GM18511 (cell line): ENCODE measurements around the gene TFF2.

Experiments
- ATAC-seq: cut with Tn5 transposase; IDR thresholded peaks from one replicate; pipeline ENCODE4 v1.9.1; 2021; ENCODE audit warnings: mild to moderate bottlenecking, moderate library complexity; ENCODE audit not compliant: unreplicated experiment

TFF2 gene

DNA sequence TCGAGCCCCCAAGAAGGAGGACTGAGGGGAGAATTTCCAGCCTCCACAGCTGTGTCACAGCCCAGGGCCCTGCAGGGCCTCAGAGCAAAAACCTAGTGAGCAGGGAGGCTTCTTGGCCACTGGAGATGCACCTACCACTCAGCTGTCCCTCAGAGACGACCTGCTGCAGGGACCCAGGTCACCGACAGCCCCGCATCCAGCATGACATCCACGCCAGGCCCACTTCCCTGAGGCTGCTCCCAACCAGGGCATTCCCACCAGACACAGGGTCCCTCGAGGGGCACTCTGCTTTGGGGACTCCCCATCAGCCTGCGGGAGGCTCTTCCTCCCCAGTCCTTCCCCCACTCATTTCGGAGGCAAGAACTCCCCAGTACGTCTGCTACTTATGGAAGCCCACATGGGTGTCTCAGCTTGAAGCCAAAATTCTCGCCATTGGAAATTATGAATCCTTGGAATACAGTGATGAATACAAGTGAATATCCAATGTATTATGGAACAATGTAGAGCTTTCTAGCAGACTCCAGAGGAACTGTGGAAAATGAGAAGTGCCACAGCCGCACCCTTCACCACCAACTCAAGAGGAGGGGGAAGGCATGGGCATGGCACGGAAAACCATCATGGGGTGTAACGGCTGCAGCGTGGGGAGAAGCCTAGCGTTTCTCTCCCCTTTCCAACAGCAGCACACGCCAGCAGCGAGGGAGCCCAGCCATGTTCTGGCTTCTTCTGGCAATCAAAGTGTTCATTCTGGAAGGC is 42.5 kb downstream of the TFF2 start:
- ATAC-seq: no peak

DNA sequence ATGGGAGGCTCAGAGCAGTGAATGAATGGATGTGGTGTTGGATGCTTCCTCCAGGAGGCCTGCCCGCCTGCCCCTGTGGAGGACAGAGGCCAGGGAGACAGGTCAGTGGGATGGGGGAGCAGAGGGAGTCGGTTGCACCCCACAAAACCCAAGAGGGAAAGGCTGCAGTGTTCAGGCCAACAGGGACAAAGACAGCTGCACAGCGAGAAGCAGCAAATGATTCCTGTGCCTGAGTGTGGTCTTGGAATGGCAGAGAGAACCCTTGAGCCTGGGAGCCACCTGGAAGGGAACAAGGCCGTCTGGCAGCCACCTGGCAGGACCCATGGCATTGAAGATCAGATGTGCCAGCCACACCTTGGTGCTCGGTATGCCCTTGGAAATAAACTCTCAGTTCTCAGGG is 43.7 kb downstream of the TFF2 start:
- ATAC-seq: no peak

DNA sequence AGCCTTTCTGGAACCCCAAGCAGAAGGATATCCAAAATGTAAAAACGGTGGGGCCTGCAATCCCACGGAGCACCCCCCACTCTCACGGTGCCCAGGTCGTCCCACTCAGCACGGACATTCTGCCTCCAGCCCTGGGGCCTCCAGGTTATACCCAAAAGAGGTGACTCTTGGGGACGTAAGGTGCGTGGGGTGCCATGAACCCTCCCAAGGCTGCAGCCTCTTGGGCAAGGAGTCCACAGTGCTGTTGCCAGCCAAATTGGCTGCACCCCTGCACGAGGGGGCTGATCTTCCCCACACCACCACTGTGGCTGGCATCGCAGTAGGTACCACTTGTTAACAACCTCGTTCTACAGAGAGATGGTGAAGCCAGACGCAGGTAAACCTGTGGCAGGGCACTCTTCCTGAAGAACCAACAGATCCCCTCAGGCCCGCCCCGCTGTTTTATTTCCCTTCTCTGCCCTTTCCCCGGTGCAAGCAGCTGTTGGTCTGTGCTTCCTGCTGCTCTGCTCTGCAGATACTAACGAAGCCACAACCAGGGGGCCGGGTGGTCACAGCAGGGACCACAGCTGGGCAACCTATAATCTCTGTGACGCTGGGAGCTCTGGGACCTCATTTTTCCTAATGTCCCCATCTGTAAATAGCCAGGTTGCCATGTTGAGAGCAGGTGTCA is 44.3 kb downstream of the TFF2 start:
- no peak for ATAC-seq

DNA sequence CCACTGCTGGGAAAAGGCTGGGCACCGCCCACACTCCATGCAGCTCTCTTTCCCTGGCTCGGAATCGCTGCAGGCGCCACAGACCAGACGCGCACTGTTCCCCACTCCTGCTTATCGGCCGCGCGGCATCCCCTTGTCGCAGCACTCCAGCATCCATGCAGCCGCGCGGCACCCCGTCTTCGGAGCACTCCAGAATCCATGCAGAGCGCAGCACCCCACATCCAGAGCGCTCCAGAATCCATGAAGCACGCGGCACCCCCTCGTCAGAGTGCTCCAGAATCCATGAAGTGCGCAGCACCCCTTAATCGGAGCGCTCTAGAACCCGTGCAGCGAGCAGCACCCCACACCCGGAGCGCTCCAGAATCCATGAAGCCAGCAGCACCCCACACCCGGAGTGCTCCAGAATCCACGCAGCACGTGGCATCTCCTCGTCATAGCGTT is 45.1 kb downstream of the TFF2 start:
- no peak for ATAC-seq

DNA sequence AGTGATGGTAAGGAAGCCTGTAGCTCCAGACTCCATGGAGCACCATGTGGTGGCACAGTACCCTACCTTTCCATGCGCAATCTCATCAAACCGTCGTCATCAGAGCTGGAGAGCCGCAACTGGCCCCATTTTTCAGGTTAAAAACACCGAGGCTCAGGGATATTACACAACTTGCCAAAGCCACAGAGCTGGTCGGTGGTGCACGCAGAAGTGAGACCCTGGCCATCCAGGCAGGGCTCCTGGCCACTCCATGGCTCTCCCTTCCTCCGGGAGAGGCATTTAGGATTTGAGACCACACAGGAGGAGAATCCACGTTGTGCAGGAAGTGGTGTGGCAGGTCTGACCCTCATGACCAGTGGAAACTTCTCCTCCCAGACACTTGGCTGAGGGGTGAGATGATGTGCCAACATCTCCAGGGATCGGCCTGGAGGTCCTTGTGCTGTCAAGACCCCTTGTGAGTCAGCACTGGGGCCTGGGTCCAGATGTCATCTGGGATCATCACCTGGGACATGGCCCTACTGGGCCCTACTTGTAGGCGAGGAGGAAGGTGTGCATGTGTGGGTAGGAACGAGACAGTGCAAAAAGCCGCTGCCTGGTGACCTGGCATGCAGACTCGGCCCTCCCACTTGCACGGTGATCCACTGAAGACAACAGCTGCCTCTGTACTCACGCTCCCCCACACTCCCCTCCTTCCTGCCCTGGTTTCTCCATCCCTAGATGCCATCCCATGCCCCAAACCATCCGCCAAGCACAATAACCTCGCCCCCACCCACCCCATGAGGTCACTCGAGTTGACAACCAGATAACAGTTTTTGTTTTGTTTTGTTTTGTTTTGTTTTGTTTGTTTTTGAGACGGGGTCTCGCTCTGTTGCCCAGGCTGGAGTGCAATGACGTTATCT is 46.0 kb downstream of the TFF2 start:
- no peak for ATAC-seq

DNA sequence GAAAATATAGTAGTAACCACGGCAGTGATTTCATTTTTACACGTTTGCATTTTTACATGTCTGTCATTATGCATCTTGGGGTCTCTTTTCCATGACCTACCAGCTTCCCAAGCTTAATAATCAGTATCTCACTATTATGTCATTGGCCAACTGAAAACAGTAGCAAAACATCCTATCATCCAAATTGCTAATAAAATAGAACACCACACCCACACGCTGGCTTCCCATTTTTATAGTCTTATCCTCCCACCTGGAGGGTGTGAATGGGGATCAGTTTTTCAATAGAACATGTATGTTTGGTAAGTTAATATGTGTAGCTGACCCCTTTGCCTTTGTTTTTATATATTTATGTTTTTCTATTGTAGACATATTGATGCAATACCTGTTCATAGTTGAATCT is 47.4 kb downstream of the TFF2 start:
- ATAC-seq: no peak

DNA sequence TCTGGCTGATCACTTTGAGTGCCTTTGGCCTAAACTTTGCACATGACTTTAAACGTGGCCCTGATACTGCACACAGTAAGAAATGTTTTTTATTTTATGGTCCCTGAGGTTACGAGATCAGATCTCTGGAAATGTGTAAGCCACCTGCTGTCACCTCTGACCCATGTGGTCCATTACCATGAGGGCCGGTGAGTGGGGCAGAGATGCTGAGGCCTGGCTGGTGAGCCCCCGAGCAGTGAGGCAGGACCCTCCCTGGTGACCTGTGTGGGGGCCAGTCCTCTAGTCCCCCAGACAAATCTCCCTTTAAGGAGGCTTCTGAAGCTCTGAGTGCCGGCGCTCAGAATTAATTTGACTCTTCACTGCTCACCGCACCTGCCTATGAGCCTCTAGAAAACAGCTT is 48.0 kb downstream of the TFF2 start:
- no peak for ATAC-seq

DNA sequence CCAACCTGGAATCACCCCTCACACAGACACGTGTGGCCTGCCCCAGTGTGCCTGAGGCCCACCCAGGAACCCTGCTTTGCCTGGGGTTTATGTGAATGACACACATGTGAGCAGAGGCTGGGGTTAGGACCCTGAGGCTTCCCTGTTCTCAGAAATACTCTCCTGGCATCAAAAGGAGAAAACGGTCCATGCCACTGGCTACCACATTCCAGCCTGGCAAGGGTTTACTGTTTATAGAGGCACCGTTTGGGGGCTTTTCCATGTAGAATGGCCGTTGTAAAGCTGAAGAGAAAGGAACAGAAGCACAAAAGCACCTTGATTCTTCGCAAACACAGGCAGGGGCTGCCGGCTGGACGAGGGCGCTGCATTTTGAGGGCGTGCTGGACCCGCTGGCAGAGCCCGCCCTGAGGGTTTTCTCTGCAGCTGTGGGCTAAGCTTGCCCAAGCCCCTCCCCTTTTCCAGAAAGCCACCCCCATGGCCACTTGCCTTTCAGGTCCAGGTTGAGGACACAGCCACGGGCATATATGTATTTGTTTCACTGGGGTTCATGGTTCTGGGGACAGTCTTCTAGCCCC is 48.6 kb downstream of the TFF2 start:
- ATAC-seq: no peak

DNA sequence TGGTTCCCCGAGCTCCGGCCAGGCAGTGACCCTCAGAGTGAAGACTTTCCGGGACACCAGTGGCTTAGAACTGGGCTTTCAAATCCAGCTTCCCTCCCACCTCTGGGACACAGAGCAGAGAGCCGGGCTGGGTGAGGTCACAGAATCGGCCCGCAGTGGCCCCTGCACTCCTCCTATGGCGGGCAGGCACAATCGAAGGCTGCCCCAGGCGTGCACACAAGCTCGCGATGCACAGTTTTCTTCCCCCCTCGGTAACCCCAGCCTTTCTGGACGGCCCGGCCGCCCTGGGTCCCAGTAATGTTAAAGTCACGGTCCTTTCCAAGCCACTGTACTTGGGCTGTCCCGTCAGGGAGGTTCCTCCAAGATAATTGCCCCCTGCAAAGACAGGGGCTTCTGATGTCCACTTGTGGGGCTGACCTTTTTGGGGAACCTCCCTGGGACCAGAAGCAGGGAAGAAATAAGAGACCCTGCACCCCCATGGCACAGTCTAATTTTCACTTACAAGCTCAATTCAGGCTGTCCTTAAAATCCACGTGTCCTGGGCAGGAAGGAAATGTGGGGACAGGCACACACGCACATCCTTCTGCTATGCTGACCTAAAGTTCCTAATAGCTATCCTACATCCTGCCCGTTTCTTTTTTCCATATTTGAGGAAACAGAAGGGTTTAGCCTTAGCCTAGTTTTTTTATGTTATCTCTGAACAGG is 49.3 kb downstream of the TFF2 start:
- ATAC-seq: no peak

DNA sequence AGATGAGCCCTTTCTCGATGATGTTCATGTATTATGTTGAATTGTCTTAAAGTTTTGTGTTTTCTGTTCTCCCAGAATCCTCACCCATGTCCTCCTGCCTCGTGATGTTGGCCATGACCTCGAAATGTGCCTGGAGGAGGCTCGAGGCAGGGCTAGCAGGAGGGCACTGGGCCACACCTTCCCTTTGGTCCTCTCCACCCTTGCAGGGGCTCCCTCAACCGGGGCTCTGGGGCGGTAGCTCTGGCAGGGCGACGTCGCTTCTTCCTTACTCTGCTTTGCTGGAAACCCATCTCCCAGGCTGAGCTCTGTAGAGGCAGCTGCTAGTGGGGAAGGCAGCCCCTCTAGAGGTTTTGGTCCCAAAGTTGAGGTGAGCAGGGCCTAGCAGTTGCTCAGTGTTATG is 49.8 kb downstream of the TFF2 start:
- ATAC-seq: no peak

DNA sequence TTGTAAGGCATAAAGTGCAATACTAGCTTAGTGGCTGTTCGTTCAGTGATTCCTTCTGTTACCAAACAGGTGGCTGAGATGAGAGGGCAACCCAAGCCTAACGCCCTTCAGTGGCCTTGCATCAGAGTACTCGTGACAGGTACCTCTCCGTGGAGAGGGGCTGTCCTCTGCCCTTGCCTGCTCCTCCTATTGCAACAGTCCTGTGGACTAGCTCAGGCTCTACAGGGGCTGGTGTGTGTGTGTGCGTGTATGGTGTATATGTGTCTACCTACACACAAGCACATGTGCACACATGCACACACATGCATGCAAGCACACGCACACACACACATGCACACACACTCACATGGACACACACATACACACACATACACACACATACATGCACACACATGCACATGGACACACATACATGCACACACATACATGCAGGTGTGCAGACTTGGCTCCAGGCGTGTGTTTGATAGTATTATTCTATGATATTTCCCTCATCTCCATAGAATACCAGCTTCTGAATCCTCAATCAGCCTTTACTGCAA is 50.7 kb downstream of the TFF2 start:
- no peak for ATAC-seq

DNA sequence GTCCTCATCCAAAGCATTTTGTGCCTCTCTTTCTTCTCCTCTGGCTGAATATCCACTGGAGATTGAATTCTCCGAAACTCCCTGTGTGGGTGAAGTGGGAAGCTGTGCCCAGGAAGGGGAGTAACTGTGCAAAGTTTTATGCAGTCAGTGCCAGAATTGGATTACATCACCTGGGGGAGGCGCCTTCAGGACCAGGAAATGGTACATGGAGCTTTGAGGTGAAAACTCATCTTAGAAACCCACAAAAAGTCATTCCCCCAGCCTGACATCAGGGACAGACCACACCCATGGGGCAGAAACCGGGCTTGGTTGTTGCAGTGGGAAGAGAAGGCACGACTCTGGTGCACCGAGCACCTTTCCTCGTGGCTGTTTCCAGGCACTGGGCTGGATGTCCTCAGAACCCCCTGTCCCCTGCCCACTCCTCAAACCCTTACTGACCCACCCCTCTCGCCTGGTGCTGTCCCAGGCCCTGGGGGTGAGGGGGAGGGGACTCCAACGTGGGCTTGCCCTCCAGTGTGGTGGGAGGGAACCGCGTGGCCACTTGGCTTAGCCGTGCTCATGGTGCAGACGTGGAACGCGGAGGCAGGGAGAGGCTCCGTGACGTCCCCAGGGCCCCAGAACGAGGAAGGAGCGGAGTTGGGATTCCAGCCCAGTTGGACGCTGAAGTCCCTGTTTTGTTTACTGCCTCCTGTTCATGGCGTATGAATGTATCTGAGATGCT is 51.3 kb downstream of the TFF2 start:
- no peak for ATAC-seq

DNA sequence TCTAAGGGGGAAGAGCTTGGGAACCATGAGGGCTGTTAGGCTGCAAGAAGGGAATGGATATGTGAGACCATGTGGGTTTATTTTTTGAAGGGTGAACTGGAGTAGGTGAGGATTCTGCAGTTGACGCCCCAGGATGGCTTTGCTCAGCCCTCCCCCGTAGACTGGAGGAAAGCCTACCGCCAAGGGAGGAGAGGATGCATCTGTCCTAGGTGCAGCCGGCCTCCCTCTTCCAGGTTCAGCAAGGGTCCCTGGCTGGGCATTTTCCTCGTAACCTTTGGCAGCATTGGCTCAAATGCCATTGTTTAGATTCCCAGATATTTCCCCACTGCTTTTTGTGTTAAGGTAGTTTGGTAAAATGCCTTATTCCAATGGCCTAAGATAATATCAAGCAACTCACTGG is 52.1 kb downstream of the TFF2 start:
- ATAC-seq: no peak

DNA sequence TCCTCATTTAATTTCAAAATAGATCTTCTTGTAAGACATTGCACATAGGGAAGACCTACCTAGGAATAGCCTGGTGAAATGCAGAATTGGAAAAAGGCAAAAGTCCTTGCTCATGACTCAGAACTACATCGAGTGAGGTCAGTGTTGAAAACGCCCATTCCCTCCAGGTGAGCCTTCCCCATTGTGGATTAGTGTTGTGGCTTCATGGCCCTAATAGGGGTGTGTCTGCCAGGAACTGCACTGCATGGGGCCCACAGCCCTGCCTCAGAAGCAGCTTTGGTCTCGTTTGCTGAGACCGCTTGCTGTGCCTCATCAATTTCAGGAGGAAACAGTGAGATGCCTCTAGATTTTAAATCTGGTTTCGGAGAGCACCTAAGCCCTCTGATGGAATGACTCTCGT is 52.6 kb downstream of the TFF2 start:
- no peak for ATAC-seq

DNA sequence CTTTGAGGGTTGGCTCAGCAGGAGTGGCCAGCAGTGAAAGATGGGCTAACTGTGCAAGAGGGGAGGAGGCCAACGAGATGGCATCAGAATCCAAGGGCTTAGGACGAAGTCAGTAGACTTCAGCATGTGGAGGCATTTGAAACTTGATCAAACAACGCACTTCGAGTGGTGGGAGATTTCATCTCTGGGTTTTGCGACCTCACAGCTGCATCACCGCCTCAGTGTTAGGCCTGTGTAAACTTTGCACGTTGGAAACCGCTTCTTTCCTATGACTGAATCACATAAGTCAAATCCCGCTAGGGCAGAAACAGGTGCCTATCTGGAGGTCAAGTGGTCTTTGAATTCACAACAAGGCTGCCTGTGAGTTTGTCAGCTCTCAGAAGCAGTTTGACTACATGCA is 53.4 kb downstream of the TFF2 start:
- ATAC-seq: no peak

DNA sequence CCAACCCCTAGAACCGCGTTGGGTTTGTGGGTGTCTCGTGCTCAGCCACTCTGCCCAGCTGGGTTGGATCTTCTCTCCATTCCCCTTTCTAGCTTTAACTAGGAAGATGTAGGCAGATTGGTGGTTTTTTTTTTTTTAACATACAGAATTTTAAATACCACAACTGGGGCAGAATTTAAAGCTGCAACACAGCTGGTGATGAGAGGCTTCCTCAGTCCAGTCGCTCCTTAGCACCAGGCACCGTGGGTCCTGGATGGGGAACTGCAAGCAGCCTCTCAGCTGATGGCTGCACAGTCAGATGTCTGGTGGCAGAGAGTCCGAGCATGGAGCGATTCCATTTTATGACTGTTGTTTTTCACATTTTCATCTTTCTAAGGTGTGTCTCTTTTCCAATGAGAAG is 54.3 kb downstream of the TFF2 start:
- ATAC-seq: no peak
